GM19025 (cell line): ENCODE results near the gene PRR9.

Experiments
- ATAC-seq: cut with Tn5 transposase; IDR thresholded peaks from one replicate; pipeline ENCODE4 v1.9.1; 2021; ENCODE audit warnings: mild to moderate bottlenecking, low read depth, moderate library complexity; ENCODE audit not compliant: unreplicated experiment

The PRR9 gene

GRCh38 chr1:153262462-153263157 lies 45.2 kb downstream of the PRR9 start:
- ATAC-seq = no peak

- no peak for ATAC-seq
Observed at GRCh38 chr1:153265457-153265856, 48.1 kb downstream of the PRR9 start.
